Right lobe of liver (tissue), 4 donors: ENCODE results near the gene CDH13.

Experiments
- POLR2A ChIP-seq: fragments of 450-650 bp; IDR thresholded peaks from one replicate; pipeline ENCODE4 v1.6.1; 2017; ENCODE audit warnings: antibody characterized with exemption, mild to moderate bottlenecking
- TF ChIP-seq, protein P1 (sequence below), 4 donors: fragments of 200-600 bp in 3 of 4; fragments of 450-650 bp in 1 of 4; IDR thresholded peaks; one replicate each; pipeline versions ENCODE4 v1.5.1 to v1.8.0; 2016 to 2022; ENCODE audit warnings: antibody characterized with exemption in 4 of 4, mild to moderate bottlenecking in 2 of 4
- donor health status: DM: no; HTN: no; CAD: no.
- donor health status: DM: no; HTN: no; CAD: no.
- donor health status: DM: no; HTN: yes; CAD: no.

DNA sequence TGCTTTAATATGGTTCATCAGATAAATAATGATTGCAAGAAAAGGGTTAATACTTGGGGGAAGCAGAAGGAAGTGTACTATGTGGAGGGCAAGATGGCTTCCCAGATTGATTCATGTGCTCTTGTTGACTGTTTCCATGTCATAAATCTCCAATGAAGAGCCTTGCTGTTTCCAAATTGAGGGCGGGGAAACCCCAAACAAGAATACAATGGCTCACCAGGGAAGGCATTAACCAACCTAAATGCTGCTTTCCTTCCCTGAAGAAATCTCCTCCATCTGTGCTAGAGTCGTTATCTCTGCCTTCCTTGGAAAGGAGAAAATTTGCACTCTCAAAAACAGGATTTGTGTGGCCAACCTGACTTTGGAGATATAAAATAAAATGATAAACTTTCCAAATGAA is 28.0 kb upstream of the CDH13 start:
- TF ChIP-seq, protein P1, sequence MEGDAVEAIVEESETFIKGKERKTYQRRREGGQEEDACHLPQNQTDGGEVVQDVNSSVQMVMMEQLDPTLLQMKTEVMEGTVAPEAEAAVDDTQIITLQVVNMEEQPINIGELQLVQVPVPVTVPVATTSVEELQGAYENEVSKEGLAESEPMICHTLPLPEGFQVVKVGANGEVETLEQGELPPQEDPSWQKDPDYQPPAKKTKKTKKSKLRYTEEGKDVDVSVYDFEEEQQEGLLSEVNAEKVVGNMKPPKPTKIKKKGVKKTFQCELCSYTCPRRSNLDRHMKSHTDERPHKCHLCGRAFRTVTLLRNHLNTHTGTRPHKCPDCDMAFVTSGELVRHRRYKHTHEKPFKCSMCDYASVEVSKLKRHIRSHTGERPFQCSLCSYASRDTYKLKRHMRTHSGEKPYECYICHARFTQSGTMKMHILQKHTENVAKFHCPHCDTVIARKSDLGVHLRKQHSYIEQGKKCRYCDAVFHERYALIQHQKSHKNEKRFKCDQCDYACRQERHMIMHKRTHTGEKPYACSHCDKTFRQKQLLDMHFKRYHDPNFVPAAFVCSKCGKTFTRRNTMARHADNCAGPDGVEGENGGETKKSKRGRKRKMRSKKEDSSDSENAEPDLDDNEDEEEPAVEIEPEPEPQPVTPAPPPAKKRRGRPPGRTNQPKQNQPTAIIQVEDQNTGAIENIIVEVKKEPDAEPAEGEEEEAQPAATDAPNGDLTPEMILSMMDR (IDR thresholded peaks at IDR 0.05): no peak
- no peak for TF ChIP-seq POLR2A
